Eye (tissue), 1 donor: ENCODE measurements around the gene SUSD2.
A peak's percentile ranks its signal among the peaks of the same experiment; 100 is the strongest.
"Not testable (repeated sequence)": the region's sequence is repeated elsewhere in the genome, so short reads cannot be mapped to it uniquely, and the experiment has no call there.

Experiments used
- DNase-seq: peaks from one replicate; pipeline ENCODE4 v3.0.0-alpha.2; 2015

Gene SUSD2, protein sequence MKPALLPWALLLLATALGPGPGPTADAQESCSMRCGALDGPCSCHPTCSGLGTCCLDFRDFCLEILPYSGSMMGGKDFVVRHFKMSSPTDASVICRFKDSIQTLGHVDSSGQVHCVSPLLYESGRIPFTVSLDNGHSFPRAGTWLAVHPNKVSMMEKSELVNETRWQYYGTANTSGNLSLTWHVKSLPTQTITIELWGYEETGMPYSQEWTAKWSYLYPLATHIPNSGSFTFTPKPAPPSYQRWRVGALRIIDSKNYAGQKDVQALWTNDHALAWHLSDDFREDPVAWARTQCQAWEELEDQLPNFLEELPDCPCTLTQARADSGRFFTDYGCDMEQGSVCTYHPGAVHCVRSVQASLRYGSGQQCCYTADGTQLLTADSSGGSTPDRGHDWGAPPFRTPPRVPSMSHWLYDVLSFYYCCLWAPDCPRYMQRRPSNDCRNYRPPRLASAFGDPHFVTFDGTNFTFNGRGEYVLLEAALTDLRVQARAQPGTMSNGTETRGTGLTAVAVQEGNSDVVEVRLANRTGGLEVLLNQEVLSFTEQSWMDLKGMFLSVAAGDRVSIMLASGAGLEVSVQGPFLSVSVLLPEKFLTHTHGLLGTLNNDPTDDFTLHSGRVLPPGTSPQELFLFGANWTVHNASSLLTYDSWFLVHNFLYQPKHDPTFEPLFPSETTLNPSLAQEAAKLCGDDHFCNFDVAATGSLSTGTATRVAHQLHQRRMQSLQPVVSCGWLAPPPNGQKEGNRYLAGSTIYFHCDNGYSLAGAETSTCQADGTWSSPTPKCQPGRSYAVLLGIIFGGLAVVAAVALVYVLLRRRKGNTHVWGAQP

GRCh38 chr22:24181088-24181995, at the start of gene SUSD2:
TSS of gene SUSD2 (plus strand) at chr22:24181487. CDS start at chr22:24181520, 33 bp downstream.
- DNase-seq = peak; percentile 58

DNA sequence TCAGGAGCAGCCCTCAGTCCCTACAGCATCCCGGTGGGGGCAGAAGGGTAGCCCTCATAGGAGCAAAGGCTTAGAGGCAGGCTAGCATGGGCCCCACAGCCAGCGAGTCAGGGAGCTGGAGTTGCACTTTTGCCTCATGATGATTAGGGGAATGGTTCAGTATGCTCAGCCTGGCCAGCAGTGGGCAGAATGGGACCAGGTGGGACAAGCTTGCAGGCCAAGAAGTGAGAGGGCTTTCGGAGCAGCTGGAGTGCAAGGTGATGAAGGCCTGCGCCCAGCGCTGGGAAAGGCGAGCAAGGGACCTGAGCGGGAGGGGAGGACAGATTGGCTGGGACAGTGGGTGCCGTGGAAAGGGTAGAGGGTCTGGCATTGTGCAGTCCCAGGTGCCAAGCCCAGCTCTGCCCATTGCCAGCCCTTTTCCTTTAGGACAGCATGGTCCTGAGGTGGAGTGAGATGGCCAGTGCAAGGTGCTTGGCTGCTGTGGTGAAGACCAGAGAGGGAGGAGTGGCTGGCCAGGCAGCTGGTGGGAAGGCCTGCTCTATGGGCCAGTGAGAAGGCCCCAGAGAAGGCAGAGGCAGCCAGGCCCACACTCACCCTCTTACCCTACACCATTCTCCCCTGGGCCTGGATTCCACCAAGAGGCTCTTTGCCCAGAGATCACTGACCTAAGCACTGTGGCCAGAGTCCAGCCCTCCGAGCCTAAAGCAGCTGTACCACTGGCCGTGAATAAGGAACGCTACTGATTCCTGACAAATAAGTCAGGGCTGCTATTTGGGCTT, 47.9 kb upstream of the SUSD2 start:
- DNase-seq = peak; percentile 12

DNA sequence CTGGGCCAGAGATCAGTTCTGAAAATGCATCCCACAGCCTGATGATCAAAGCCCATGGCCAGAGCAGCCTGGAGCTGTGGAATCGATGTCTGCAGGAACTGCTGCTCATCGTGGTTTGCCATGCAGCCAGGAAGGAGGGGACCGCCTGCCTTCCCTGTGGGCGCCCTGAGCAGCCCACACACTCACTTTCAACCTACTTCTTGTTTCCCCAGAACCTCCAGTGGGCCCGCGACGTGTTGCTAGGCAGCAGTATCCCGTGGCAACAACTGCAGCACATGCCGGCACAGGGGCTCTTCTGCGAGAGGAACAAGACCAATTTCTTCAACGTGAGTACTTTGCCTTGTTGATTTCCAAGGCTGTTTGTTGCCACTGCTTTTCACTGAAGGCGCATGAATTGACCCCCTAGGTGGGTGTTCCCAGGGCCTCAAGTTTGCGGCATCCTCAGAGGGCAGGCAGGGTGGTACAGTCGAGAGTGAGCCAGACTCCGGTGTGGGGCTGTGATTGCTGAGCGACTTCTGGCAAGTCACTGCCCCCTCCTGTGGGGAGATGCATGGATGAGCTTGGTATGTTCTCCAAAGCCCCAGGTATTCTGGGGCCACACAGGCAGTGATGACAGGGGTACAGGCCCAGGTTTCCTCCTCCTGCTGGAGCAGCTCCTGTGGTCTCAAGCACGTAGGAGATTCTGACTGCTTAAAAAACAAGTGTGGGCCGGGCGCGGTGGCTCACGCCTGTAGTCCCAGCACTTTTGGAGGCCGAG, 47.0 kb upstream of the SUSD2 start:
- peak; percentile 93 for DNase-seq

- not testable (repeated sequence) for DNase-seq
Measured at GRCh38 chr22:24136533-24136932, 44.8 kb upstream of the SUSD2 start.

- DNase-seq = no peak
Measured at GRCh38 chr22:24137595-24137994, 43.7 kb upstream of the SUSD2 start.

DNA sequence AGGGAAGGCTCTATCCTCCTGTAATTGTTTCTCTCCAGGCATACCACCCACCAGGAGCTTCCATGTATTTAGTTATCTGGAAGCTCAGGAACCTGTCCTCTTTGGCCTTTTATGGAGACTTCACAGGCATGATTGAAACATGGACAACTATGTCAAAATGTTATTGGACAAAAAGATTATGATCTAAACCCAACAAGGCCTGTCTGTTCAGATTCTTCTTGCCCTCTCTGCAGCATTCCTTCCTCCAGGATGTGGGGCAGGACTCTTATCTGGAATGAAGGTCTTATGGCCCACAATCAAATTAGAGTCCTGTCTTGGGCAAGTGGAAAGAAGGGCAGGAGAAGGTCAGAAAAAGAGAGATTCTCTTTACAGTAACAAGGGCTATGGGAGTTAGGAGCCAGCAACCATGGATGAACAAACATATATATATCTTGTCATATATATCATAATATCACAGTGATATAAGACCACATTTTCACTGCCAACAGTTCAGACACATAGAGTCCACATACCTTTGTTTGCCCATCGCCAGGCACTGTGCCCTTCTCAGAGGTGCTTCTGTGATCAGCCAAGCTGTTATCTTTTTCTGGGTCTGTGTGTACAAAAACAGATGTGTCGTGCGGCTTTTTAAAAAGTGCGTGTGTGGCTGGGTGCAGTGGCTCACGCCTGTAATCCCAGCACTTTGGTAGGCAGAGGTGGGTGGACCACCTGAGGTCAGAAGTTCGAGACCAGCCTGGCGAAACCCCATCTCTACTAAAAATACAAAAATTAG, 42.5 kb upstream of the SUSD2 start:
- DNase-seq = no peak

DNA sequence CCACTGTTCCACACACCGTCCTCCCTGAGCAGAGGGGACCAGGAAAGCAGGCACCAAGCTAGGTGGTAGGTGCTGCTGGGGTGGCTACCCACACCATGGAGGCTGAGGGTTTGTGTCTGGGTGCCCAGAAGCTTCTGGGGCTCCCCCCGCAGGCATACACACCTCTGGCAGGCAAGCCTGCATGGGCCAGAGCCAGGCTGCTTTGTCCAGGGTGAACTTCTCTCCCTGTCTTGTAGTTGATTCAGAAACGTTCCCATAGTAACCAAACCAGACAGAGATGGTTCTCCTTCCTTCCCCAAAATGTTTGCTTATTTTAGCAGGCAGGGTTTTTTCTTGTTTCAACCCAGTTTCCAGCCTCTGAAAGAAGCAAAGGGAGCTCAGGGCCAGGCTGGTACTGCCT, 40.9 kb upstream of the SUSD2 start:
- DNase-seq = no peak

DNA sequence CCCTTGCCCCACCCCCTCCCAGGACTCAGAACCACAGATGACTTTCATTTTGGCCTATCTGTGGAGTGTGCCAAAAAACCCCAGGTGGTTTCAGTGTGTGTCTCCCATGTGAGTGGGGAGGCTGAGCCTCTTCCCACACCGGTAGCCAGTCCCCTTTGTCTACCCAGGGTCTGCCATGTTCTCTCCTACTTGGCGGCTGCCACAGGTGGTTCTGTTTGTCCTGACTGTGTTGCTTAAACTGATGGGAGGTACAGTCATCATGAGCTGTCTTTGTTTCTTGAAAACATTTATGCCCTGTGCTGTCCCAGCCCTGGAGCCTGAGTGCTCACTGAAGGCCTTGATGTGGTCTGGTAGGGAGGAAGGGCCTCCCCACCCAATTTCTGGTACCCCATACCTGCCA, 39.7 kb upstream of the SUSD2 start:
- no peak for DNase-seq

DNA sequence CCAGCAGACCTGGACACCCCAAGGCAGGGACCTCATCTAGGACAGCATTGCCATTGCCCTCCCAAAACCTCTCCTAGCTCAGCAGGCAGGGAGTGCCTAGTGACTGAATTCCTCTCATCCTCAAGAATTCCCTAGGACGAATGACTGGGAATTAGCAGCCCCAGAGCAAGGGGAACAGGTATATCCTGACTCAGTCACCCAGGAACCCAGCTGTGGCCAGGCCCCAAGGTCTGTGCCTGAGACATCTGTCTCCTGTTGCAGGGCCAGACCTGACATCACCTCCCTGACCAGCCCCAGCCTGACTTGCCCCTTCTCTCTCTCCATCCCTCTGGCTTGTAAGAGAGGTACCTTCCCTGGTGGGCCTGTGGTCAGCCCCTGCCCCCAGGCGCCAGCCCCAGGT, 39.0 kb upstream of the SUSD2 start:
- no peak for DNase-seq

DNA sequence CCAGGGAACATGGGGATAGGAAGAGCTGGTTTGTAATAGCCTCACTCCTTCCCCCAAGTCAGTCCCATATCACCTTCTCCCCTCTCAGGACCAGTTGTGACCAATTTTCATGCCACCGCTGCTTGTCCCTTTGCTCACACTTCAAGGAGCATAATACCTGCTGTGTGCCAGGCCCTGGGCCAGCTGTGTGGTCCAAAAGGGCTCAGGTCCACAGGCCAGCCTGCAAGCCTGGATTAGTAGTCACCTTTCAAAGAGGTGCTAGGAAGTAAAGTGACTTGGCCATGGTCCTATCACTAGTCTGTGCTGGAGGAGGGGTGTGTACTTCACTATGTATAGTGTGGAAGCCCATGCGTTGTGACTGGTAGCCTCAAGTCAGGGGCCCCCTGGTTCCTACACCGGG, 38.5 kb upstream of the SUSD2 start:
- no peak for DNase-seq

DNA sequence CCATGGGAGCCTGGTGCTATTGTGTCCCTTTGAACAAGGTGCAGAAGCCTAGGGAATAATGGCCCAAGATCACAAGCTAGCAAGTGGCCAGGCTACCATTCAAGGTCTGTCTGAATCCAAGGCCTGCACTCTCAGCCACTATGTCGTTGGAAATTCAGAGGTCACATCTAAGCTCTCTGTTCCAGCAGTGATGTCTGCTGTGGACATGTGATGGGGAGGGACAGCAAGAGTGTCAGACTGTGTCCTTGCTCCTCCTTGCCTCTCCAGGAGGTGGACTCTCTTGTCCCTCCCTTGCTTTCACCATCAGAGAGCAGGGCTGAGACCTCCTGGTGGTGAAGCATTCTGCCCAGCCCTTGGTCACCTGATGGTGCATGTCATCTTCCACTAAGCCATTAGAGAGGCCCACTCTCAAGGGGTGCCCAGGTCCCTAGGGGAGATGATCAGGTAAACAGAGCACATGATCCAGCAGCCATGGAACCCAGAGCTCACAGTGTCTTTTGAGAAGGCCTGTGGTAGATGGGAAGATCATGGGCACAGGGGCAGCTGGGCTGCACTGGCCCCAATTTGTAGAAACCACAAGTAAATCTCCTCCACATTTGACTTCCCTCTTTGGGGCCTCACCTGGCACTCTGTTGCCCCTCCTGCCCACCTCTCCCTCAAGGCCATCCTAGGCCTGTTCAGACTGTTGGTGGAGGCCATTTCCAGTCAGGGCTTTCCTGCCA, 37.1 kb upstream of the SUSD2 start:
- DNase-seq = no peak

DNA sequence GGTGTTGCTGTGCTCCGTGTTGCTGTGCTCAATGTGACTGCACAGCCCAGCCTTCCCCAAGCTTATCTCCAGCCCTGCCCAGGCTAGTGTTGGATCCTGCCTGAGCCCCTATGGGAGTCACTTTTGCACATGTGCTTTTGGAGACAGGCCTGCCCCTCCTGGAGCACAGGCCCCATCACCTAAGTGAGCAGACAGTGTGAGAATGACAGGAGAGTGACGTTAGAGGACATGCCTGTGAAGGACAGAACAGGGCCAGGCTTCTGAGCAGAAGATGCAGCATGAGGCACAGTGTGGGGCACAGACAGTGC, 36.6 kb upstream of the SUSD2 start:
- no peak for DNase-seq

DNA sequence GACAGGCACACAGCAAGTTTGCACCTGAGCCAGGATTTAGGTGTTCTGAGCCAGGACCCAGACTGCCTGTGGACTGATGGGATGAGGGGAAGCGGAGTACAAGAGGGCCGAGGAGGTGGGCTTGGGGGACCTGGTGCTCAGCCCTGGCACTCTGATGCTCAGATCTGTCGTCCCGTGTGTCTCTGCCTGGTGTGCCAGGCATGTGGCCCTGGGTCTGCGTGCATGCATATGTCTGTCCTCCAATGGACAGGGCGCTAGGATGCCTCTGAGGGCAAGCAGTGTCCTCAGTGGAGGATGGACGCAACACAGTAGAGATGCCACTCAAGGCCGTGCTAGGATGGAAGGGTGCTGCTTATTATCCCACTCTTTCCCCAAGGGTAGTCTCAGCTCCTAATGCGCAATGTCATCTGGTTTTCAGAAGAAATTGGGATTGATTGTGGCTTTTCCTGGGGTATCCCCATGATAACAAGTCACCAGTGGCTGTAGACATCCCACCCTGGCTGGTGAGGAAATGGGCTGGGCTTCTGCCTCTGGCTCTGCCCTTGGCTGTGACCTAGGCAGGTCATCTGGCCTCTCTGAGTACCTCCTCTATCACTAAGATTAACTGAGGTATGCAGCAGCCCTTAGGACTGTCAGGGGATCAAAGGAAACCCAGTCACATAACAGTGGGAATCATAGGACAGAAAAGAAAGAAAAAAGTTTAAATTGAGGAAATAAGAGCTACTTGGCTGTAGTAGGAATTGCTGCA, 35.7 kb upstream of the SUSD2 start:
- no peak for DNase-seq

DNA sequence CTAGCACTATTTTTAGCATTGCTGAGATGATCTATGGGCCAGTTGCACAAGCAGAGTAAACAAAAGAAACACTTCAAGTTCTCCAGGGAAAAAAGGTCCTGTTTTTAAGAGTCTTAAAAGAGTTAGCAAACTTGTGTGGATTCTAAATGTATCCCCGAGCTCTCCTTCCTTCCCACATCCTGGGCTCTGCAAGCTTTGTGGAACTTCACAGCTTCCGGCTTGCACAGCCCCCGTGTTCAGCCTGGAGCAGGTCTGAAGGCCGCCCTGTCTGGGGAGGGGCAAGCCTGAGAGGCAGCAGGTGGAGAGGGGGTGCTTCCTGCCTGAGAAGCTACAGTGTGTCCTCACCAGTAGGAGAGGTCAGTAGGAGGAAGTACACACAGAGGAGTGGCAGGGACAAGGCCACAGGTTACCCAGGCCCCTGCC, 35.1 kb upstream of the SUSD2 start:
- DNase-seq = peak; percentile 42

DNA sequence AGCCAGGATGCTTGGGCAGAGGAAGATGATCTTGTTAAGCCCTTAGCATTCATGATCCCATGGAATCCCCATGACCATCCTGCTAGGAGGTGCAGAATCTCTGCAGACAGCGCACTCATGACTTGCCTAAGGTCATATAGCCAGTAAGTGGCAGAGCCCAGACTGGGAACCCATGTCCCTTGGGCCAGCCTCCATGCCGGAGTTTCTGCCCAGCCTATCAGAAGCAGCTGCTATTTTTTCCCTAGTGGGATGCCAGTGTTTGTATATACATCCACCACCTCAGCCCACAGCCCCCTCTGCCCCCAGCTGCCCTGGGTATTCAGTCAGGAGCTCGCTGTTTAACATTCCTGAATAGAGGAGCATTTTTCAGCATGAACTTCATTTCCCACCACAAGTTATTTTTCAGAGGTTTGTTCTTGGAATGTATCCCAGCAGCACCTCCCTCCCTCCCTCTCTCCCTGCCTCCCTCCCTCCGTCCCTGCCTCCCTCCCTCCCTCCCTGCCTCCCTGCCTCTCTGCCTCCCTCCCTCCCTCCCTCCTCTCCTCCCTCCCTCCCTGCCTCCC, 34.4 kb upstream of the SUSD2 start:
- DNase-seq = peak; percentile 80

GRCh38 chr22:24147666-24148065, 33.6 kb upstream of the SUSD2 start:
- no peak for DNase-seq

- no peak for DNase-seq
Measured at GRCh38 chr22:24148266-24149197, 32.8 kb upstream of the SUSD2 start.

- no peak for DNase-seq
Measured at GRCh38 chr22:24149198-24149590, 32.1 kb upstream of the SUSD2 start.
